ENCODE measurements around the gene RELN.

RELN gene

DNA sequence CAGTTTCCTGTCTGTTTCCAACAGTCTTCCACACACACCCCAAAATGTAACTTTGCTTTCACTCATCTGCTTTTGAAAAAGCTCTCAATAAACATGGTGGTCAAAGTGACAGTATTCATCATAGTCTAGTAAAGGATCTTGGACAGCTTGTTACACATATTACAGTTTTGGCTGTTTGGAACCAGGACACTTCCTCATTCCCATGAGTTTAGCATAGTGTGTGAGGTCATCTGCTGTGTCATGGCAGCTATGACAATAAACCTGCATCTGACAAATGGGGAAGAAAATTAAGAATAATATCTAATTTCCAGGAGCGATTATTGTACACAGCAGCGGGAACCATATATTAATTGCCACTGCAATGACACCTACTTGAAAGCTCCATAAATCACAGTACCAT is 359.1 kb downstream of the RELN start:
- no peak overlapping the region for H3K27ac ChIP-seq (ENCODE audit: low read depth, low read length)
- no peak overlapping the region for H3K9ac ChIP-seq (ENCODE audit: low read length)
- H3K4me3 ChIP-seq (ENCODE audit: low read length): no peak overlapping the region
- no peaks in the 10 kb centered on the region for H3K4me1 ChIP-seq (ENCODE audit: control insufficient read depth, insufficient read depth, low read length)
- no peaks in the 10 kb centered on the region for H3K36me3 ChIP-seq (ENCODE audit: control insufficient read depth, insufficient read depth, low read length)
- H3K27me3 ChIP-seq (ENCODE audit: control insufficient read depth, insufficient read depth, low read length): no peaks in the 10 kb centered on the region

GRCh38 chr7:103628742-103629141 is 360.7 kb downstream of the RELN start:
- Histone ChIP-seq H3K9ac (ENCODE audit: low read length) (no peak overlapping the region), H3K27me3 (ENCODE audit: control insufficient read depth, insufficient read depth, low read length) (no peaks in the 10 kb centered on the region), H3K27ac (ENCODE audit: low read depth, low read length) (no peak overlapping the region), H3K4me1 (ENCODE audit: control insufficient read depth, insufficient read depth, low read length) (no peaks in the 10 kb centered on the region), H3K4me3 (ENCODE audit: low read length) (no peak overlapping the region), H3K36me3 (ENCODE audit: control insufficient read depth, insufficient read depth, low read length) (no peaks in the 10 kb centered on the region)

DNA sequence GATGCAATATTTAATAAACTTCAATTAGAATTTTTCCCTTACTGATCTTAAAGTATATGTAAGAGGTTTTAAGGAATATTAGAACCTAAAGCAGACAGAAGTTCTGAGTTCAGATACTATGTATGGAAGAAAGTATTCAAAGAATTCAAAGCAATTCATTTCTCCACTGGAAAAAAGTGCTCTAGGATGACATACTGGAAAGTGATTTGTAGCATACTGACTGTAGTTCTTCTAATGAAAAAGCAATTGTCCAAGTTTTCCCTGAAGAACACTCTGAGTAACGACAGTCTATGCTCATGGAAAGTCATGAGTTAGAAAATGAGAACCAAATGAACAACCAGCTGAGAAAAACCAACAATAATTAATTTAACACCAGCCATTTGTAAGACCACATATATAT is 362.7 kb downstream of the RELN start:
- no peak overlapping the region for H3K27ac ChIP-seq (ENCODE audit: low read depth, low read length)
- H3K4me1 ChIP-seq (ENCODE audit: control insufficient read depth, insufficient read depth, low read length): no peaks in the 10 kb centered on the region
- no peak overlapping the region for H3K9ac ChIP-seq (ENCODE audit: low read length)
- H3K36me3 ChIP-seq (ENCODE audit: control insufficient read depth, insufficient read depth, low read length): no peaks in the 10 kb centered on the region
- H3K4me3 ChIP-seq (ENCODE audit: low read length): no peak overlapping the region
- H3K27me3 ChIP-seq (ENCODE audit: control insufficient read depth, insufficient read depth, low read length): no peaks in the 10 kb centered on the region

GRCh38 chr7:103622274-103622673 is 367.2 kb downstream of the RELN start:
- Histone ChIP-seq H3K4me1 (ENCODE audit: control insufficient read depth, insufficient read depth, low read length) (no peaks in the 10 kb centered on the region), H3K27ac (ENCODE audit: low read depth, low read length) (no peak overlapping the region), H3K9ac (ENCODE audit: low read length) (no peak overlapping the region), H3K4me3 (ENCODE audit: low read length) (no peak overlapping the region), H3K27me3 (ENCODE audit: control insufficient read depth, insufficient read depth, low read length) (no peaks in the 10 kb centered on the region), H3K36me3 (ENCODE audit: control insufficient read depth, insufficient read depth, low read length) (no peaks in the 10 kb centered on the region)

DNA sequence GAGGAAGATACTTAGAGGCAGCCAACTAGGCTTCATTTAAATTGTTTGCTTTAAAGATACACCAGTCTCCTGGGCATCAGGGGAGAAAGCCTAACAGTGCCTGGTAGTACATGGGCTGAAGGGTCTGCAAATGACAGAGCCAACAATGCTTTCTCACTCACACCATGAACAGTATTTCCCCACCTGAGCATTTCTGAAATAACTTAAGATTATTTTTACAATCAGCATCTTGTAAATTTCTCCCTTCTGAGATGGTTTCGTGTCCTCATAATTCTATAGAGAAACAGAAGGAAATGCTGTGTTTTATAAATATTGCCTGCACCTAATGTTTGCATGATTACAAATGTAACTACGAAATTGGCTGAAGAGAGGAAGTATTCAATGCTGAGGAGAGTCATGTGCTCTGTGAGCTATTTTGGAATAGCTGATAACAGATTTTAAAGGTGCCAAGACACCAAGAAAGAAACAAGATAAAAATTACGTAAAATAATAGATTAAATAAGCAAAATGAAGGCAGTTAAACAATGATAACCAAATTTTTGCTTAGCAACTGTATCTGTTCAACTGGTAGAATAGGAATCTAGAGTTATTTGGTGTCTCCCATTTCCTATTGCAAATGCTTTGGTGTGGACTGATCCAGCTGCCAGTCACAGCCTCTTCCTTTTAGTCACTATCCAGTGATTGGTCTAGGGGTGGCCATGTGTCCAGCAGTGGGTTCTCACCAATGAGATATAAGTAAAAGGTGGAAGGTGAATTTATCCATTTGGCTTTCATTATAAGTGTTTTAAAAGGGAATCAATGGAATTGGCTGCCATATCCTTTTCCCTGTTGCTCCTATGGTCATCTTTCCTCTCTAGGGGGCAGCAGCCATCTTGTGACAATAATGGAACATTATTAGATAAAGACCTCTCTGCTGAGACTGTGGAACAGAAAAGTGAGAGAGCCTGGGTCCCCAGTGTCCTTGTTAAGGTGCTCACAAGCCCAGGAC is 375.5 kb downstream of the RELN start:
- Histone ChIP-seq H3K27me3 (ENCODE audit: control insufficient read depth, insufficient read depth, low read length) (no peaks in the 10 kb centered on the region), H3K4me1 (ENCODE audit: control insufficient read depth, insufficient read depth, low read length) (no peaks in the 10 kb centered on the region), H3K9ac (ENCODE audit: low read length) (no peak overlapping the region), H3K36me3 (ENCODE audit: control insufficient read depth, insufficient read depth, low read length) (no peaks in the 10 kb centered on the region), H3K27ac (ENCODE audit: low read depth, low read length) (no peak overlapping the region), H3K4me3 (ENCODE audit: low read length) (no peak overlapping the region)

- H3K4me3 ChIP-seq (ENCODE audit: low read length): no peak overlapping the region
- H3K36me3 ChIP-seq (ENCODE audit: control insufficient read depth, insufficient read depth, low read length): no peaks in the 10 kb centered on the region
- no peak overlapping the region for H3K9ac ChIP-seq (ENCODE audit: low read length)
- no peaks in the 10 kb centered on the region for H3K4me1 ChIP-seq (ENCODE audit: control insufficient read depth, insufficient read depth, low read length)
- no peak overlapping the region for H3K27ac ChIP-seq (ENCODE audit: low read depth, low read length)
- no peaks in the 10 kb centered on the region for H3K27me3 ChIP-seq (ENCODE audit: control insufficient read depth, insufficient read depth, low read length)
These were observed 379.7 kb downstream of the RELN start for GRCh38 chr7:103609778-103610177.

GRCh38 chr7:103605640-103606039 is 383.8 kb downstream of the RELN start:
- Histone ChIP-seq H3K4me1 (ENCODE audit: control insufficient read depth, insufficient read depth, low read length) (no peaks in the 10 kb centered on the region), H3K9ac (ENCODE audit: low read length) (no peak overlapping the region), H3K27me3 (ENCODE audit: control insufficient read depth, insufficient read depth, low read length) (no peaks in the 10 kb centered on the region), H3K27ac (ENCODE audit: low read depth, low read length) (no peak overlapping the region), H3K4me3 (ENCODE audit: low read length) (no peak overlapping the region), H3K36me3 (ENCODE audit: control insufficient read depth, insufficient read depth, low read length) (no peaks in the 10 kb centered on the region)

DNA sequence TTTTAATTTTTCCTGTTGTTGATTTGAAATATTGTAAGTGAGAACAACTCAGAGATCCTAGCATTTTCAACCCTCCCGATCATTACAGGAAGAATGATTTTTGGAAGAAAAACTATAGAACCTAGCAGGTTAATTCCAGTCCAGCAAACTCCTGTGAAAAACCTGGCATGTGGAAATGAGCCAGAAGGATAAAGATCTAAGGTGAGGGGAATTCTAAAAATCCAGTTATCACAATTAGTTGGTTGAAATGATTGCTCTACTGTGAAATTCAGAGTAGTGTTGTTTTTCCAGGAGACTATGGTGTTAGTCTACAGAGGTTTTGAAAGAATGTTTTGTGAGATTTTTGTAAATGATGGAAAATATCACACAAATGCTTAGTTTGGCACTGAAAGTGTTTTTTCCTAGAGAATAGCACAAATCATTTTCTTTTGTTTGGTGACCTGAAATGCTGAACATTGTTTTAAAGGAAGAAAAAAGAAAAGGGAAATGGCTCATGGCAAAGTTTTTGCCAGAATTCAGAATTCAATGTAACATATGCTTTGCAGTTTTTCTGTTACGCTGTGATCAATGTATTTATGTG is 391.0 kb downstream of the RELN start:
- no peak overlapping the region for H3K4me3 ChIP-seq (ENCODE audit: low read length)
- no peak overlapping the region for H3K9ac ChIP-seq (ENCODE audit: low read length)
- H3K36me3 ChIP-seq (ENCODE audit: control insufficient read depth, insufficient read depth, low read length): no peaks in the 10 kb centered on the region
- no peaks in the 10 kb centered on the region for H3K4me1 ChIP-seq (ENCODE audit: control insufficient read depth, insufficient read depth, low read length)
- H3K27me3 ChIP-seq (ENCODE audit: control insufficient read depth, insufficient read depth, low read length): no peaks in the 10 kb centered on the region
- no peak overlapping the region for H3K27ac ChIP-seq (ENCODE audit: low read depth, low read length)

DNA sequence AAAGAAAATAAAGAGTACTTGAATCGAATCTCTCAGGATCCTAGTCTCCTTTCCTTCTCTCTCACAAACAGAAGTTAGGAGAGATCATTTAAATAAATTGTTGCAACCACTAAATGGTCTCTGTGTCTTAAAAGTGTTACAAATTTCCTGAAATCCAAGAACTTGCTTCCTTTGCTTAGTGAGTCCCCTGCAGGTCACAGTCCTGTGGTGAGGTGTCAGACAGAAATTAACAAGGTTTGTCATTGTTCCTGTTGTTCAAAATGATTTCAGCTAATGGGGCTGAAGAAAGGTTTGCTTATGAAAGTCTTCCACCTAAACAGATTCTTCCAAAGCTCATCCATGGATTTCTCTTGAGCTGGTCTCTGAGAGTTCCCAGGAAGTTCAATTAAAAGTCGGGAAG is 391.9 kb downstream of the RELN start:
- Histone ChIP-seq H3K4me3 (ENCODE audit: low read length) (no peak overlapping the region), H3K36me3 (ENCODE audit: control insufficient read depth, insufficient read depth, low read length) (no peaks in the 10 kb centered on the region), H3K27me3 (ENCODE audit: control insufficient read depth, insufficient read depth, low read length) (no peaks in the 10 kb centered on the region), H3K9ac (ENCODE audit: low read length) (no peak overlapping the region), H3K27ac (ENCODE audit: low read depth, low read length) (no peak overlapping the region), H3K4me1 (ENCODE audit: control insufficient read depth, insufficient read depth, low read length) (no peaks in the 10 kb centered on the region)

DNA sequence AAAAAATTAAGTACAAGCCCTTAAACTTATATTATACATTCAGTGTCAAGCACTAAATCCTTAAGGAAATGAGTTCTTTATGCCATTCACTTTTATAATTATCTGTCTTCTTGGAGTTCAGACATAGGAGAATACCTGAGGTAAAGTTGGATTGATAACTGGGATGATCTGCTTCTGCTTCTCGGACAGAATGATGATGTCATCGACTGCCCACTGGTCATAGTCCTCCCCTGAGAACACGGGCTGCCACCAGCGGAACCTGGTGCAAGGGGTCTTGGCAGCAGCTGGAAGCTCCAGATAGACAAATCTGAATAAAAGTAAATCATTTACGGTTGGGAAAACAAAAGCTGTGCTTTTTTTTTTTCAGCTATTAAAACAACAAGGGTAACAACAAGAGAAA is 395.3 kb downstream of the RELN start:
- no peak overlapping the region for H3K27ac ChIP-seq (ENCODE audit: low read depth, low read length)
- no peaks in the 10 kb centered on the region for H3K4me1 ChIP-seq (ENCODE audit: control insufficient read depth, insufficient read depth, low read length)
- H3K36me3 ChIP-seq (ENCODE audit: control insufficient read depth, insufficient read depth, low read length): no peaks in the 10 kb centered on the region
- H3K4me3 ChIP-seq (ENCODE audit: low read length): no peak overlapping the region
- H3K9ac ChIP-seq (ENCODE audit: low read length): no peak overlapping the region
- H3K27me3 ChIP-seq (ENCODE audit: control insufficient read depth, insufficient read depth, low read length): no peaks in the 10 kb centered on the region

- H3K36me3 ChIP-seq (ENCODE audit: control insufficient read depth, insufficient read depth, low read length): no peaks in the 10 kb centered on the region
- no peaks in the 10 kb centered on the region for H3K27me3 ChIP-seq (ENCODE audit: control insufficient read depth, insufficient read depth, low read length)
- no peaks in the 10 kb centered on the region for H3K4me1 ChIP-seq (ENCODE audit: control insufficient read depth, insufficient read depth, low read length)
- no peak overlapping the region for H3K27ac ChIP-seq (ENCODE audit: low read depth, low read length)
- no peak overlapping the region for H3K4me3 ChIP-seq (ENCODE audit: low read length)
- H3K9ac ChIP-seq (ENCODE audit: low read length): no peak overlapping the region
These were observed 395.8 kb downstream of the RELN start for GRCh38 chr7:103593691-103594090.

- no peak overlapping the region for H3K27ac ChIP-seq (ENCODE audit: low read depth, low read length)
- H3K36me3 ChIP-seq (ENCODE audit: control insufficient read depth, insufficient read depth, low read length): no peaks in the 10 kb centered on the region
- no peaks in the 10 kb centered on the region for H3K4me1 ChIP-seq (ENCODE audit: control insufficient read depth, insufficient read depth, low read length)
- no peak overlapping the region for H3K9ac ChIP-seq (ENCODE audit: low read length)
- H3K4me3 ChIP-seq (ENCODE audit: low read length): no peak overlapping the region
- no peaks in the 10 kb centered on the region for H3K27me3 ChIP-seq (ENCODE audit: control insufficient read depth, insufficient read depth, low read length)
These were observed 396.6 kb downstream of the RELN start for GRCh38 chr7:103592844-103593243.

DNA sequence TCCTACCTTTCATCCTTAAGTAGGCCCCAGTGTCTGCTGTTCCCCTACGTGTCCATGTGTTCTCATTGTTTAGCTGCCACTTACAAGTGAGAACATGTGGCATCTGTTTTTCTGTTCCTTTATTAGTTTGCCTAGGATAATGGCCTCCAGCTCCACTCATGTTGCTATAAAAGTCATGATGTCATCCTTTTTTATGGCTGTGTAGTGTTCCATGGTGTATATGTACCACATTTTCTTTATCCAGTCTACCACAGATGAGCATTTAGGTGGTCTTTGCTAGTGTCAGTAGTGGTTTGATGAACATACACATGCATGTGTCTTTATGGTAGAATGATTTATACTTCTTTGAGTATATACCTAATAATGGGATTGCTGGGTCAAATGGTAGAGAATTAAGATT is 397.3 kb downstream of the RELN start:
- Histone ChIP-seq H3K9ac (ENCODE audit: low read length) (no peak overlapping the region), H3K36me3 (ENCODE audit: control insufficient read depth, insufficient read depth, low read length) (no peaks in the 10 kb centered on the region), H3K4me3 (ENCODE audit: low read length) (no peak overlapping the region), H3K27me3 (ENCODE audit: control insufficient read depth, insufficient read depth, low read length) (no peaks in the 10 kb centered on the region), H3K27ac (ENCODE audit: low read depth, low read length) (no peak overlapping the region), H3K4me1 (ENCODE audit: control insufficient read depth, insufficient read depth, low read length) (no peaks in the 10 kb centered on the region)

Data from rectal smooth muscle tissue (tissue), 1 donor.